H1 (cell line): ENCODE data around the gene CERS5. TPM values are rescaled to one million over a fixed set of nuclear protein-coding genes. Genes with fewer than 3 reads are reported as not detected.

Experiments
- CTCF ChIA-PET: fragments of 300-600 bp; sonication (Branson Sonifier 250); formaldehyde crosslinking; loops from one replicate; lab custom pipeline; 2021; ENCODE audit not compliant: partially characterized antibody; lab: Charles Lee
- POLR2A ChIA-PET: fragments of 300-600 bp; sonication (Branson Sonifier 250); formaldehyde crosslinking; loops from one replicate; lab custom pipeline; 2021; ENCODE audit warnings: inconsistent platforms; ENCODE audit not compliant: partially characterized antibody; lab: Charles Lee
- DNase-seq, 2 experiments: peaks; one replicate each; pipeline versions ENCODE4 v3.0.0 to v3.0.0-alpha.2; 2010 to 2022; ENCODE audit warnings: low spot score in 2 of 2, low read depth in 1 of 2, mixed read lengths in 1 of 2
- FAIRE-seq: peaks from 2 replicates; lab custom pipeline; 2011; peaks lifted over from hg19 to GRCh38; lab: Jason Lieb, UNC
- H2AFZ ChIP-seq: 2 replicates; pipeline ENCODE4 v1.8.1; 2012; ENCODE audit warnings: low read length, inconsistent platforms
- H2AK5ac ChIP-seq: 2 replicates; pipeline ENCODE4 v1.6.1; 2013; ENCODE audit warnings: low read depth, low read length
- H2BK120ac ChIP-seq: replicated peaks from 2 replicates; pipeline ENCODE3; 2013; ENCODE audit warnings: low read depth, low read length, inconsistent platforms
- H2BK12ac ChIP-seq: 2 replicates; pipeline ENCODE4 v1.6.1; 2013; ENCODE audit warnings: low read depth, low read length
- H2BK15ac ChIP-seq: 2 replicates; pipeline ENCODE4 v1.6.1; 2013; ENCODE audit warnings: low read length
- H2BK20ac ChIP-seq: 2 replicates; pipeline ENCODE4 v1.6.1; 2013; ENCODE audit warnings: low read length
- H2BK5ac ChIP-seq: 2 replicates; pipeline ENCODE4 v1.6.1; 2013; ENCODE audit warnings: low read depth, low read length
- H3K14ac ChIP-seq: 2 replicates; pipeline ENCODE4 v1.6.1; 2013; ENCODE audit warnings: inconsistent platforms; ENCODE audit not compliant: insufficient read length
- H3K18ac ChIP-seq: 2 replicates; pipeline ENCODE4 v1.6.1; 2013; ENCODE audit warnings: low read length; ENCODE audit errors: extremely low read depth
- H3K23ac ChIP-seq: 2 replicates; pipeline ENCODE4 v1.6.1; 2013; ENCODE audit warnings: inconsistent platforms; ENCODE audit not compliant: insufficient read length
- H3K23me2 ChIP-seq: 2 replicates; pipeline ENCODE4 v1.6.1; 2013; ENCODE audit warnings: low read depth, low read length
- H3K27ac ChIP-seq: 2 replicates; pipeline ENCODE4 v1.6.1; 2011; ENCODE audit warnings: low read depth, low read length, inconsistent platforms
- H3K27me3 ChIP-seq, 4 experiments: replicated peaks in 1 of 4; 1 replicate in 1 of 4; 2 replicates in 3 of 4; pipeline versions ENCODE4 v1.6.1 to v1.8.1; 2011 to 2013; ENCODE audit warnings: low read length in 3 of 4, mild to moderate bottlenecking in 3 of 4, inconsistent platforms in 2 of 4, mixed read lengths in 2 of 4, moderate library complexity in 1 of 4; ENCODE audit not compliant: control insufficient read depth in 3 of 4, insufficient read depth in 3 of 4; ENCODE audit errors: extremely low read depth in 1 of 4
- H3K36me3 ChIP-seq, 4 experiments: 2 replicates each; pipeline versions ENCODE4 v1.6.1 to v1.8.1; 2011 to 2013; ENCODE audit warnings: mild to moderate bottlenecking in 4 of 4, low read length in 3 of 4, moderate library complexity in 2 of 4, control low read depth in 1 of 4, inconsistent platforms in 1 of 4; ENCODE audit not compliant: insufficient read depth in 4 of 4, control insufficient read depth in 2 of 4
- H3K4ac ChIP-seq: replicated peaks from 2 replicates; pipeline ENCODE3; 2013; ENCODE audit warnings: low read length, low read depth, mixed read lengths, inconsistent platforms; ENCODE audit not compliant: insufficient read length
- H3K4me1 ChIP-seq, 4 experiments: replicated peaks in 1 of 4; 1 replicate in 1 of 4; 2 replicates in 3 of 4; pipeline versions ENCODE4 v1.6.1 to v1.8.1; 2011 to 2013; ENCODE audit warnings: low read length in 3 of 4, inconsistent platforms in 2 of 4, mixed read lengths in 1 of 4; ENCODE audit not compliant: insufficient read depth in 4 of 4, control insufficient read depth in 3 of 4
- H3K4me2 ChIP-seq, 2 experiments: 2 replicates each; pipeline versions ENCODE4 v1.6.1 to v1.8.1; 2011 to 2013; ENCODE audit warnings: low read depth in 2 of 2, low read length in 2 of 2, control low read depth in 1 of 2, inconsistent platforms in 1 of 2, mild to moderate bottlenecking in 1 of 2; ENCODE audit not compliant: insufficient read depth in 1 of 2
- H3K4me3 ChIP-seq, 4 experiments: fragments of 200-600, 300-600 bp in 1 of 4; sonication (generic), shearing (Covaris generic), sonication (Bioruptor Twin) in 1 of 4; 2 replicates each; pipeline versions ENCODE4 v1.5.1 to v1.8.1; 2011 to 2016; ENCODE audit warnings: low read length in 4 of 4, low read depth in 3 of 4, control low read depth in 2 of 4, inconsistent platforms in 2 of 4, mild to moderate bottlenecking in 2 of 4, mixed read lengths in 1 of 4, moderate library complexity in 1 of 4; ENCODE audit not compliant: insufficient read depth in 2 of 4; ENCODE audit errors: extremely low read depth in 1 of 4
- H3K56ac ChIP-seq: replicated peaks from 2 replicates; pipeline ENCODE3; 2013; ENCODE audit warnings: low read depth, mild to moderate bottlenecking, mixed read lengths, low read length, inconsistent platforms; ENCODE audit not compliant: insufficient read length
- H3K79me1 ChIP-seq: 2 replicates; pipeline ENCODE4 v1.6.1; 2013; ENCODE audit warnings: low read depth, low read length, control low read depth
- H3K79me2 ChIP-seq, 2 experiments: 2 replicates each; pipeline versions ENCODE4 v1.6.1 to v1.8.1; 2012 to 2013; ENCODE audit warnings: low read length in 2 of 2, mild to moderate bottlenecking in 2 of 2, inconsistent platforms in 1 of 2; ENCODE audit not compliant: insufficient read depth in 2 of 2, control insufficient read depth in 1 of 2
- H3K9ac ChIP-seq, 4 experiments: replicated peaks in 1 of 4; 1 replicate in 1 of 4; 2 replicates in 3 of 4; pipeline versions ENCODE4 v1.6.1 to v1.8.1; 2011 to 2013; ENCODE audit warnings: low read depth in 3 of 4, low read length in 3 of 4, control low read depth in 2 of 4, mild to moderate bottlenecking in 2 of 4, moderate library complexity in 2 of 4, inconsistent platforms in 1 of 4; ENCODE audit errors: extremely low read depth in 1 of 4
- H3K9me3 ChIP-seq, 2 experiments: 2 replicates each; pipeline versions ENCODE4 v1.6.1 to v1.8.1; 2012 to 2013; ENCODE audit warnings: mild to moderate bottlenecking in 2 of 2, moderate library complexity in 2 of 2, control low read depth in 1 of 2, inconsistent platforms in 1 of 2, low read depth in 1 of 2, low read length in 1 of 2, mixed read lengths in 1 of 2; ENCODE audit not compliant: insufficient read depth in 2 of 2
- H4K20me1 ChIP-seq, 2 experiments: replicated peaks in 1 of 2; 2 replicates each; pipeline versions ENCODE3 to v1.8.1; 2011 to 2013; ENCODE audit warnings: inconsistent platforms in 2 of 2, low read length in 2 of 2, mild to moderate bottlenecking in 1 of 2; ENCODE audit not compliant: insufficient read depth in 2 of 2, control insufficient read depth in 1 of 2
- H4K5ac ChIP-seq: 2 replicates; pipeline ENCODE4 v1.6.1; 2013; ENCODE audit warnings: low read length, low read depth, mixed read lengths, inconsistent platforms; ENCODE audit not compliant: insufficient read length
- H4K8ac ChIP-seq: 2 replicates; pipeline ENCODE4 v1.8.0; 2013; ENCODE audit warnings: mild to moderate bottlenecking, moderate library complexity, low read length, inconsistent platforms; ENCODE audit not compliant: insufficient read depth; ENCODE audit errors: extremely low read depth
- H4K91ac ChIP-seq: replicated peaks from 2 replicates; pipeline ENCODE3; 2013; ENCODE audit warnings: low read length, mixed read lengths, inconsistent platforms; ENCODE audit not compliant: insufficient read length
- BACH1 ChIP-seq: IDR thresholded peaks from 2 replicates; pipeline ENCODE4 v1.6.1; 2012; ENCODE audit warnings: low read length, improper control_type of control experiment
- CEBPB ChIP-seq: IDR thresholded peaks from 2 replicates; pipeline ENCODE4 v1.6.1; 2012; ENCODE audit warnings: low read depth, low read length
- CREB1 ChIP-seq: IDR thresholded peaks from 2 replicates; pipeline ENCODE4 v1.6.1; 2012; ENCODE audit warnings: inconsistent platforms
- CTBP2 ChIP-seq: IDR thresholded peaks from 2 replicates; pipeline ENCODE4 v1.7.0; 2011; ENCODE audit warnings: borderline replicate concordance, mild to moderate bottlenecking, moderate library complexity, mixed read lengths, low read length; ENCODE audit not compliant: insufficient read depth, insufficient read length
- EZH2 ChIP-seq: fragments of 200-600 bp; sonication (generic); IDR thresholded peaks from 2 replicates; pipeline ENCODE4 v1.7.1; 2012; ENCODE audit warnings: low read depth, mild to moderate bottlenecking, moderate library complexity, low read length, inconsistent platforms; ENCODE audit not compliant: severe bottlenecking
- HDAC6 ChIP-seq: IDR thresholded peaks from one replicate; pipeline ENCODE4 v1.7.1; 2012; ENCODE audit warnings: low read depth, mild to moderate bottlenecking, inconsistent platforms, low read length, moderate library complexity
- PHF8 ChIP-seq: fragments of 200-600 bp; sonication (generic); conservative IDR thresholded peaks from 2 replicates; pipeline ENCODE4 v1.7.1; 2012; ENCODE audit warnings: low read depth, mild to moderate bottlenecking, inconsistent platforms, low read length, moderate library complexity
- SAP30 ChIP-seq: fragments of 300-600 bp; sonication (generic); IDR thresholded peaks from 2 replicates; pipeline ENCODE4 v1.7.1; 2012; ENCODE audit warnings: low read length, moderate library complexity, mild to moderate bottlenecking, inconsistent platforms; ENCODE audit not compliant: insufficient read depth, insufficient replicate concordance
- SIN3A ChIP-seq, 2 experiments: IDR thresholded peaks in 1 of 2; conservative IDR thresholded peaks in 1 of 2; 2 replicates each; pipeline ENCODE4 v1.6.1; 2011 to 2012; ENCODE audit warnings: low read length in 2 of 2, improper control_type of control experiment in 1 of 2, low read depth in 1 of 2, mild to moderate bottlenecking in 1 of 2
- WGBS, 2 experiments: shearing (Covaris generic) in 1 of 2; methylation state at CpG; one replicate each; pipeline versions ENCODE4 v1.1.6 to v1.1.7; 2013 to 2015; ENCODE audit warnings: low lambda C conversion rate in 2 of 2, mixed read lengths in 2 of 2, inconsistent platforms in 1 of 2, low coverage in 1 of 2, missing lambda C conversion rate in 1 of 2; ENCODE audit not compliant: insufficient replicate concordance in 2 of 2, insufficient coverage in 1 of 2, insufficient read length in 1 of 2; ENCODE audit errors: extremely low coverage in 1 of 2, missing lambda C conversion rate in 1 of 2; 5-methylcytosine and 5-hydroxymethylcytosine counted together
- polyA plus RNA-seq, 7 experiments: library from polyadenylated mRNA; depleted of rRNA in 3 of 7; stranded (reverse) in 5 of 7; unstranded in 2 of 7; fragments of >200 nt in 5 of 7; fragments of 200-250 nt in 2 of 7; gene quantifications; 1 replicate in 5 of 7; 2 replicates in 1 of 7; 4 replicates in 1 of 7; pipeline versions ENCODE4 v1.2.1 to v1.2.3, GENCODE V29; 2011 to 2013; ENCODE audit warnings: missing spikeins in 2 of 7, mixed read lengths in 2 of 7
- total RNA-seq: library from RNA; stranded (reverse); fragmentation: NEBNext Ultra II Directional; extraction: Animal tissue kit (Norgen Biotek cat#: 25700); gene quantifications from 2 replicates; pipeline ENCODE4 v1.2.1, GENCODE V29; 2021

The CERS5 gene
- total and polyA plus RNA-seq, 2 of the 8 experiments (the other 6 are each of a cell fraction or from before 2014, with no cell fraction given) = 69.2 to 119 TPM

DNA sequence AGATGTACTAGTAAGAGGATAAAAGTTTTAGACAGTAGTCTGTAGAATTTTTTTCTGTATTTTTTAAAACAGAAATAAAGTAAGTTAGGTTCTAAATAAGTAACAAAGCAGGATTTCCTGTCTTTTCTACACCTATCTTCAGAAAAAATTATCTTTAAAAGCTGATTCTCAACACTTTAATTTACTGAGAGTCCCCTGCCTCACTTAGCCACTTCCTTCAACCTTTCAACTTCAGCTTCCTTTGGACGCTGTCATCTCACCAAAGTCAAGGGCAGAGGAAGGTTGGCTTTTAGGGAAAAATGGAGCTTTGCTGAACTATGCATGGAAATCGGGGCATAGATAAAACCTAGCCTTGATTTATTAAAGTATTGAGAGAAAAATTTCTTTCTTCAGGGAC lies 44.9 kb upstream of the CERS5 start:
- Histone ChIP-seq H3K23ac (no peak overlapping the region), H3K79me1 (no peaks in the 10 kb centered on the region; the same call in 1 of the 2 replicates), H2AK5ac (no peak overlapping the region), H3K56ac (no peak overlapping the region), H3K4me1 (no peaks in the 10 kb centered on the region), H3K27ac (no peak overlapping the region), H3K4ac (no peak overlapping the region), H2BK120ac (no peak overlapping the region), H3K27me3 (no peaks in the 10 kb centered on the region), H3K36me3 (no peaks in the 10 kb centered on the region), H4K8ac (no peak overlapping the region), H3K9me3 (no peaks in the 10 kb centered on the region), H3K9ac (no peak overlapping the region), H4K91ac (no peak overlapping the region), H3K18ac (no peak overlapping the region), H3K79me2 (peaks cover 0 to 36% of the 10 kb centered on the region in 2 experiments; a peak in 2 of 4 replicates), H2BK12ac (no peak overlapping the region), H2BK15ac (no peak overlapping the region), H2BK5ac (no peak overlapping the region), H2BK20ac (no peak overlapping the region), H3K14ac (no peak overlapping the region), H4K20me1 (no peaks in the 10 kb centered on the region), H2AFZ (no peak overlapping the region), H3K4me3 (no peak overlapping the region), H3K4me2 (no peak overlapping the region), H3K23me2 (no peaks in the 10 kb centered on the region), H4K5ac (no peak overlapping the region)
- DNase-seq (no peak), FAIRE-seq (no peak)
- TF ChIP-seq CREB1 = no peak
- no peak for TF ChIP-seq EZH2
- no peak for TF ChIP-seq SIN3A (conservative IDR thresholded peaks at IDR 0.05 in 1 of 2, IDR thresholded peaks at IDR 0.05 in 1 of 2; ENCODE audit: low read depth in 1 of 2, low read length in 2 of 2)
- no peak for TF ChIP-seq BACH1
- TF ChIP-seq CTBP2 = no peak
- no peak for TF ChIP-seq CEBPB
- no peak for TF ChIP-seq SAP30
- TF ChIP-seq HDAC6 = no peak
- no peak for TF ChIP-seq PHF8
- WGBS, 2 experiments = 85% methylated on average over 2 of the region's 2 CpGs; no CpG with 5 or more reads in 1 of the 2 experiments
- ChIA-PET CTCF (interaction anchor here (0.7 to 2.7 kb wide), 4 partner anchors 10 to 58 kb away, joined by 3 to 8 read pairs (median 4); no protein-coding TSS in a partner anchor), POLR2A (interaction anchor here (2.0 to 2.3 kb wide), 2 partner anchors 9 to 71 kb away, joined by 4 to 10 read pairs; no protein-coding TSS in a partner anchor)
